Lower leg skin (tissue), 4 donors: Measurements from ENCODE around the gene PUM2. TPM values are rescaled to one million over a fixed set of nuclear protein-coding genes. Genes with fewer than 3 reads are reported as not detected.
"Not testable (repeated sequence)": the region's sequence is repeated elsewhere in the genome, so short reads cannot be mapped to it uniquely, and the experiment has no call there.

Experiments
- DNase-seq, 2 donors: peaks; one replicate each; pipeline ENCODE4 v3.0.0-alpha.2; 2019; ENCODE audit warnings: low spot score in 2 of 2
- H3K4me3 ChIP-seq: fragments of 200-600 bp; sonication (generic); 2 replicates; pipeline ENCODE4 v1.5.1; 2017; ENCODE audit warnings: mild to moderate bottlenecking, low read depth; ENCODE audit not compliant: poor library complexity, severe bottlenecking
- POLR2A ChIP-seq, 2 donors: fragments of 450-650 bp; IDR thresholded peaks; one replicate each; pipeline ENCODE4 v1.6.1; 2016 to 2017; ENCODE audit warnings: antibody characterized with exemption in 2 of 2, mild to moderate bottlenecking in 1 of 2, moderate library complexity in 1 of 2
- WGBS, 2 donors: methylation state at CpG; one replicate each; pipeline ENCODE4 v1.1.5; 2018; 5-methylcytosine and 5-hydroxymethylcytosine counted together
- intact Hi-C: fragments of 100-400 bp; cut with DNase I; formaldehyde crosslinking; loops from one replicate; pipeline ENCODE4 v1.15.0; 2023; ENCODE audit warnings: low total_unique reads
- total RNA-seq, 4 donors: library from RNA; depleted of rRNA; stranded (reverse); fragments of >200 nt; gene quantifications; one replicate each; pipeline ENCODE4 v1.1.0, GENCODE V29; 2016
- TF ChIP-seq, protein P1 (sequence below), 3 donors: fragments of 450-650 bp; IDR thresholded peaks; one replicate each; pipeline ENCODE4 v1.5.1; 2016; ENCODE audit warnings: antibody characterized with exemption in 3 of 3, mild to moderate bottlenecking in 3 of 3, moderate library complexity in 2 of 3

PUM2 gene
- total RNA-seq, 4 donors from 2014 or later = 82.5 to 88.1 (median 84.8) TPM

DNA sequence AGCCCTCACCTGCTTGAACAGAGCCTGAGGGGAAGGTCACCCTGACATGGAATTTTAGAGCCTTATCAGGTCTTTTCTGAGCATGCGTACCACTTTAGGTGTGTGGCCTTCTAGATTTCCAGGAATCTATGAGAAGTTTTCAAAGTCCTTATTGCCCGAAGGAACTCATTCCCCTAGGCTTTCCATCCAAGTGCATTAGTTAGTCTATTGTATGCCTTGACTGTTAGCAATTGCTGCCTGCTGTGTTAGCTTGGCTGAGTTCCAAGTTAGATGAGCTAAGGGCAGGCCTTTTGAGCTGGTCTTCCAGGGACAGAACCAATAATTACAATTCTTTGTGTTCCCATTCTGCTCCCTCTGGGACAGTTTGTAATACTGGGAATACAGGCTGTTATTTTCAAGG, 30.8 kb upstream of the PUM2 start:
- intact Hi-C loops = no loop called here
- no peak overlapping the region for H3K4me3 ChIP-seq
- WGBS, 2 donors = 63 to 82% methylated on average over 2 of the region's 2 CpGs
- no peak for TF ChIP-seq POLR2A (IDR thresholded peaks at IDR 0.05)
- TF ChIP-seq, protein P1, sequence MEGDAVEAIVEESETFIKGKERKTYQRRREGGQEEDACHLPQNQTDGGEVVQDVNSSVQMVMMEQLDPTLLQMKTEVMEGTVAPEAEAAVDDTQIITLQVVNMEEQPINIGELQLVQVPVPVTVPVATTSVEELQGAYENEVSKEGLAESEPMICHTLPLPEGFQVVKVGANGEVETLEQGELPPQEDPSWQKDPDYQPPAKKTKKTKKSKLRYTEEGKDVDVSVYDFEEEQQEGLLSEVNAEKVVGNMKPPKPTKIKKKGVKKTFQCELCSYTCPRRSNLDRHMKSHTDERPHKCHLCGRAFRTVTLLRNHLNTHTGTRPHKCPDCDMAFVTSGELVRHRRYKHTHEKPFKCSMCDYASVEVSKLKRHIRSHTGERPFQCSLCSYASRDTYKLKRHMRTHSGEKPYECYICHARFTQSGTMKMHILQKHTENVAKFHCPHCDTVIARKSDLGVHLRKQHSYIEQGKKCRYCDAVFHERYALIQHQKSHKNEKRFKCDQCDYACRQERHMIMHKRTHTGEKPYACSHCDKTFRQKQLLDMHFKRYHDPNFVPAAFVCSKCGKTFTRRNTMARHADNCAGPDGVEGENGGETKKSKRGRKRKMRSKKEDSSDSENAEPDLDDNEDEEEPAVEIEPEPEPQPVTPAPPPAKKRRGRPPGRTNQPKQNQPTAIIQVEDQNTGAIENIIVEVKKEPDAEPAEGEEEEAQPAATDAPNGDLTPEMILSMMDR (IDR thresholded peaks at IDR 0.05) = no peak
- no peak for DNase-seq

DNA sequence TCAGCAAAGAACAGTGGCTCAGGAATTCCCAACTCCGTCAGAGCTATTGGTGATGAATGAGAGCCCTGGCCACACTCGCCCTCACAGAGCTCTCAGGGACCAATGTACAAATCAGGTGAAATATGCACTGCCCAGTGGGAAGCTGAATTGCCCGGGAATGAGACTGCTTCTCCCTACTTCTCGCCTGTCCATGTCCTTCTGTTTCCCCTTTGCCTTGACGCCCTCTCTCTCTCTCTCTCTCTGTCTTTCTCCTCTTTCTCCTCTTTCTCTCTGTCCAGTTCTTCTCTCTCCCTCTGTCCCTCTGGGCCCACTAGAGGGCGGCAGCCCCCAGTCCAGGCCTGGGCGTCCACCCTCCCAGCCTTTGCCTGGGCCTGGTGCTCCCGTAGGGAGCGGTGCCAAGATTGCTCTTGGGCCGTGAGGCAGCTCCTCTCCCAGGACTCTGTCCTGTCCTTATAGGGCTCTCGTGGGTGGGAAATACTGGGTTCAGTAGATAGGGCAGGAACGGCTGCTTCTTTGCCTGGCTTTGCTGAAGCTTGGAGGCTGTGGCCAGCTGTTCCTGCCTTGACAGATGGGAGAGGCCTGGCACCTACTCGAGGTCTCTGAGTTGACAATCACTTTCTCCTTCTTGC, 28.4 kb upstream of the PUM2 start:
- no peak overlapping the region for H3K4me3 ChIP-seq
- DNase-seq = peak; percentile 64 to 94
- TF ChIP-seq, protein P1 (IDR thresholded peaks at IDR 0.05) = peak in 1 of 3 donors; percentile 45
- no peak for TF ChIP-seq POLR2A (IDR thresholded peaks at IDR 0.05)
- 38 to 43% methylated on average over 13 of the region's 13 CpGs for WGBS, 2 donors
- intact Hi-C loops = no loop called here

DNA sequence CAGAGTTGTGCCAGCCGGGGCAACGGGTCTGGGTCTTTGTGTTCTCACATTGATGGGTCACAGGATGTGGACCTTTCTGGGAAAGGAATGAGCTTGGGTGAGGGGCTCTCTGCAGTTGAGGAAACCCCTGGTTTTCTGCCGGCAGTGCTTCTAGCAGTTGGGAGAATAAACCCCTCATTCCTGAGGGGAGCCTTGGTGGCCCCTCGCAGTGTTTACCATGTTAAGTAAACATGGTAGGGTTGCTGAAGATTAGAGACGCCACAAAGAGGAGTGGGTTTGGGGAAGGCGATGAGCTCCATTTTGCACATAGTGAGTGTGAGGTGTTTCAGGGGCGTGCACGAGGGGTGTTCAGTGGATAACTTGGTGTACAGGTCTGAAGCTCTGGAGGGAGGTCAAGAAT, 27.7 kb upstream of the PUM2 start:
- H3K4me3 ChIP-seq = no peak overlapping the region
- 86 to 87% methylated on average over 8 of the region's 8 CpGs for WGBS, 2 donors
- no peak for DNase-seq
- intact Hi-C loops = no loop called here
- TF ChIP-seq, protein P1 (IDR thresholded peaks at IDR 0.05) = no peak
- no peak for TF ChIP-seq POLR2A (IDR thresholded peaks at IDR 0.05)

DNA sequence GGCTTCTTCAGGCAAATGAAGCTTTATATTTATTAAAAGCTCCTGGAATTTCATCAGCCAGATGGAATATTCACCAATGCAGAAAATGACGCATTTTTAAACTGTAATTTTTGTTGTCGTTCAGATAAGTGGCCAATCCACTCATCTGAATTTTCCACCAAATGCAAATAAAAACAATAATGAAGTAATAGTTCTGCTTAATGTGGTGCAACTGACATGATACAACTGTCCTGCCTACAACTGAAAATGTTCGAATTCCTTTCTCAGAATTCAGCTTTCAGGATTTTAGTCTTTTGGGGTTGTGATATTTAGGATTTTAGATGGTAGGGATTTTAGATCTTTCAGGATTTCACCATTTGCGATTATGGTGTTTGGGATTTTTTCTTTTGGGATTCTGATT, 27.1 kb upstream of the PUM2 start:
- no peak for DNase-seq
- H3K4me3 ChIP-seq = no peak overlapping the region
- intact Hi-C loops = no loop called here
- 94% methylated on average over 4 of the region's 4 CpGs for WGBS, 2 donors
- TF ChIP-seq, protein P1 (IDR thresholded peaks at IDR 0.05) = no peak
- no peak for TF ChIP-seq POLR2A (IDR thresholded peaks at IDR 0.05)

DNA sequence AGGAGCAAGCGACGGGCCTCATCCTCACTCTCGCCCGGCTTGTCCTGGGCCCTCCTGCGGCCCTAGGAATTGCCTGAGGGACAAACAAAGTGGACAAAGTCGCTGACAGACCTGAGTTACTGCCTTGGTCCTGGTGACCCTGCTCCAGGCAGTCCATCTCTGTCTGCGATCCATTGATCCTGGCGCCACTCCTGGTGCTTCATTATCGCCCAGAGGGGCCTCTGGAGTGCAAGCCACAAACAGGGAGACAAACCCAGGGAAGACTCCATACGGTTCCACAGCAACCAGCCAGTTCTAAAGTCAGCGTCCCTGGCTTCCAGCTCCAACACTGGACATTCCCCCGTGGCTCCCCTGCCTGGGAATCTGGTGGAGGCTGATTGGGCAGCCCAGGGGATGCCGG, 24.3 kb upstream of the PUM2 start:
- intact Hi-C loops, DNase-seq, H3K4me3 ChIP-seq: not testable (repeated sequence)
- WGBS, 2 donors = 82 to 87% methylated on average over 11 to 12 of the region's 13 CpGs

DNA sequence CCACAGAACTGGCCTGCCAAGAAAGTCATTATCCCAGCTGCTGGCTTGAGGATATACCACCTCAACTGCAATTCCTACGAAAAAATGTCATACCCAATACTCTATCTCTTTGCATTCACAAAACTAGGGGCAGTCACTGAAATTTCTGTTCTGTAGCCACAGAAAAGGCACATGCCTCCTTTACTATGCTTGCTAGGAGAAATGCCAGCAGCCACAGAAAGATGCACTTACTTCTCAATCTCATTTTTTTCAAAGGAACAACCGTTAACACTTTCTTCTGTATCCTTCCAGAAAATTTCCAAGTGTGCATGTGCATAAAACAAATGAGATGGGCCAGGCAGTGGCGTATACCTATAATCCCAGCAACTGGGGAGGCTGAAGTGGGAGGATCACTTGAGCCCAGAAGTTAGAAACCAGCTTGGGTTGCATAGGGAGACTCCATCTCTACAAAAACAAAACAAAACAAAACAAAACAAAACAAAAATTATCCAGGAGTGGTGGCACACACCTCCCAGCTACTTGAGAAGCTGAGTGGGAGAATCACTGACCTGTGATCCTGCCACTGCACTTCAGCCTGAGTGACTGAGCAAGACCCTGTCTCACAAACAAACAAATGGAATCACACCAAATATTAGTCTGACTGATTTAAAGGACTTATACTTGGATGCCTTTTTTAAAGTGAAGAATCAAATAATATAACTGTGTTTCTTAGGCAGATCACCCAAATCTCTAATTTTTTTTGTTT, 22.4 kb upstream of the PUM2 start:
- 63 to 66% methylated on average over 3 of the region's 3 CpGs for WGBS, 2 donors
- DNase-seq = no peak
- H3K4me3 ChIP-seq = no peak overlapping the region
- TF ChIP-seq POLR2A (IDR thresholded peaks at IDR 0.05) = no peak
- TF ChIP-seq, protein P1 (IDR thresholded peaks at IDR 0.05) = no peak
- intact Hi-C loops = no loop called here
